A549 (cell line): ENCODE results near the gene HSPBAP1. TPM values are rescaled to one million over a fixed set of nuclear protein-coding genes. Genes with fewer than 3 reads are reported as not detected.

ENCODE experiments used
- ATAC-seq, 2 experiments: fragments of 200-7000 bp in 1 of 2; fragments of >200 bp in 1 of 2; cut with Nextera tagmentation in 1 of 2; cut with Tn5 transposase in 1 of 2; 3 replicates each; pipeline versions ENCODE4 v1.8.0 to v1.9.1; 2018 to 2020; ENCODE audit warnings: mild to moderate bottlenecking in 1 of 2, moderate library complexity in 1 of 2
- CTCF ChIA-PET: fragments of 300-600 bp; sonication (Branson Sonifier 250); formaldehyde crosslinking; extraction: SDS; loops from one replicate; lab custom pipeline; 2021; ENCODE audit warnings: antibody characterized with exemption, inconsistent platforms; lab: Yijun Ruan, JAX
- POLR2A ChIA-PET: fragments of 350-600 bp; formaldehyde crosslinking; extraction: SDS; loops from one replicate; lab custom pipeline; 2021; ENCODE audit warnings: antibody characterized with exemption, inconsistent platforms; lab: Yijun Ruan, JAX
- DNase-seq, 2 experiments: peaks; one replicate each; pipeline versions ENCODE4 v3.0.0 to v3.0.0-alpha.2; 2011 to 2016; ENCODE audit warnings: low read depth in 1 of 2, low spot score in 1 of 2
- FAIRE-seq: peaks from 2 replicates; lab custom pipeline; 2011; peaks lifted over from hg19 to GRCh38; lab: Jason Lieb, UNC
- H3K27ac ChIP-seq, 2 experiments: fragments of >200 bp; sonication (Bioruptor Twin); formaldehyde crosslinking; 3 replicates each; pipeline ENCODE4 v1.5.1; 2016 to 2017
- H3K4me1 ChIP-seq: fragments of >200 bp; sonication (Bioruptor Twin); formaldehyde crosslinking; 3 replicates; pipeline ENCODE4 v1.6.1; 2016
- H3K4me2 ChIP-seq: fragments of >200 bp; sonication (Bioruptor Twin); formaldehyde crosslinking; 3 replicates; pipeline ENCODE4 v1.6.1; 2016
- H3K4me3 ChIP-seq: fragments of >200 bp; sonication (Bioruptor Twin); formaldehyde crosslinking; 3 replicates; pipeline ENCODE4 v1.5.1; 2016
- H3K9me3 ChIP-seq: fragments of >200 bp; sonication (Bioruptor Twin); formaldehyde crosslinking; 3 replicates; pipeline ENCODE4 v1.6.1; 2016
- BHLHE40 ChIP-seq: IDR thresholded peaks from 2 replicates; pipeline ENCODE4 v1.6.1; 2012; ENCODE audit warnings: low read depth, low read length, inconsistent platforms
- CBX2 ChIP-seq: fragments of 200-600 bp; sonication (generic); IDR thresholded peaks from 2 replicates; pipeline ENCODE4 v1.6.1; 2016; ENCODE audit warnings: low read depth, mild to moderate bottlenecking, borderline replicate concordance
- CBX8 ChIP-seq: fragments of 200-600 bp; sonication (generic); IDR thresholded peaks from 2 replicates; pipeline ENCODE4 v1.6.1; 2016
- CHD2 ChIP-seq: fragments of 150-350 bp; IDR thresholded peaks from 2 replicates; pipeline ENCODE4 v1.6.1; 2014; ENCODE audit warnings: low read length; ENCODE audit not compliant: partially characterized antibody
- EHF ChIP-seq: fragments of 250-450 bp; sonication (Bioruptor Pico); IDR thresholded peaks from 2 replicates; pipeline ENCODE4 v1.5.0; 2020; ENCODE audit warnings: mild to moderate bottlenecking
- EHMT2 ChIP-seq: fragments of 200-600 bp; sonication (generic); IDR thresholded peaks from 2 replicates; pipeline ENCODE4 v1.6.1; 2016; ENCODE audit warnings: antibody characterized with exemption, low read depth, mild to moderate bottlenecking, moderate library complexity
- ELK1 ChIP-seq: fragments of 150-350 bp; IDR thresholded peaks from 2 replicates; pipeline ENCODE4 v1.6.1; 2014; ENCODE audit warnings: low read depth, mild to moderate bottlenecking, low read length
- FOSB ChIP-seq: fragments of 250-450 bp; sonication (Bioruptor Pico); IDR thresholded peaks from 2 replicates; pipeline ENCODE4 v1.5.0; 2020; ENCODE audit warnings: mild to moderate bottlenecking, moderate library complexity
- FOXS1 ChIP-seq: fragments of 250-450 bp; sonication (Bioruptor Pico); IDR thresholded peaks from 2 replicates; pipeline ENCODE4 v1.5.0; 2020; ENCODE audit warnings: mild to moderate bottlenecking, moderate library complexity
- HOXB13 ChIP-seq: fragments of 250-450 bp; sonication (Bioruptor Pico); IDR thresholded peaks from 2 replicates; pipeline ENCODE4 v1.5.0; 2020; ENCODE audit warnings: low read depth, mild to moderate bottlenecking, moderate library complexity
- JUNB ChIP-seq: fragments of >200 bp; sonication (Bioruptor Twin); formaldehyde crosslinking; IDR thresholded peaks from 2 replicates; pipeline ENCODE4 v1.6.1; 2016
- KDM1A ChIP-seq: fragments of 200-600 bp; sonication (generic); IDR thresholded peaks from 2 replicates; pipeline ENCODE4 v1.6.1; 2016; ENCODE audit warnings: low read depth, mild to moderate bottlenecking
- KDM5A ChIP-seq: fragments of 200-600 bp; sonication (generic); IDR thresholded peaks from 2 replicates; pipeline ENCODE4 v1.6.1; 2016; ENCODE audit warnings: antibody characterized with exemption, mild to moderate bottlenecking
- NFE2L2 ChIP-seq: fragments of 150-350 bp; conservative IDR thresholded peaks from 2 replicates; pipeline ENCODE4 v1.6.1; 2014; ENCODE audit warnings: low read length
- RCOR1 ChIP-seq: fragments of 150-350 bp; IDR thresholded peaks from 2 replicates; pipeline ENCODE4 v1.6.1; 2014; ENCODE audit warnings: antibody characterized with exemption, low read length, low read depth
- RFX5 ChIP-seq: fragments of 450-650 bp; IDR thresholded peaks from 2 replicates; pipeline ENCODE4 v1.7.1; 2014; ENCODE audit warnings: antibody characterized with exemption, mild to moderate bottlenecking, moderate library complexity
- ZSCAN20 ChIP-seq: fragments of 250-450 bp; sonication (Bioruptor Pico); IDR thresholded peaks from 2 replicates; pipeline ENCODE4 v1.8.0; 2022; ENCODE audit warnings: mild to moderate bottlenecking, moderate library complexity
- WGBS: methylation state at CpG from one replicate; pipeline ENCODE4 v1.1.6; 2017; ENCODE audit errors: missing lambda C conversion rate; 5-methylcytosine and 5-hydroxymethylcytosine counted together
- polyA plus RNA-seq, 4 experiments: library from polyadenylated mRNA; depleted of rRNA in 3 of 4; stranded (reverse); fragments of >200 nt; fragmentation: RNase III in 1 of 4; extraction: RNeasy Plus Mini Kit Qiagen cat#74134 plus additional on column Dnase treatment in 1 of 4; gene quantifications; 2 replicates in 3 of 4; 3 replicates in 1 of 4; pipeline ENCODE4 v1.2.3, GENCODE V29; 2011 to 2017
- TF ChIP-seq, protein P1 (sequence below): IDR thresholded peaks from 2 replicates; pipeline ENCODE4 v1.6.1; 2012
- TF ChIP-seq, protein P2 (sequence below): fragments of 200-600 bp; sonication (generic); IDR thresholded peaks from 2 replicates; pipeline ENCODE4 v1.6.1; 2016; ENCODE audit warnings: antibody characterized with exemption, mild to moderate bottlenecking, moderate library complexity
- TF ChIP-seq, protein P3 (sequence below): fragments of >200 bp; sonication (Bioruptor Twin); formaldehyde crosslinking; IDR thresholded peaks from 3 replicates; pipeline ENCODE4 v1.6.1; 2016

Gene HSPBAP1
- polyA plus RNA-seq, 2 of the 4 experiments (the other 2 are of a cell fraction), result 6.3 to 9.2 TPM

DNA sequence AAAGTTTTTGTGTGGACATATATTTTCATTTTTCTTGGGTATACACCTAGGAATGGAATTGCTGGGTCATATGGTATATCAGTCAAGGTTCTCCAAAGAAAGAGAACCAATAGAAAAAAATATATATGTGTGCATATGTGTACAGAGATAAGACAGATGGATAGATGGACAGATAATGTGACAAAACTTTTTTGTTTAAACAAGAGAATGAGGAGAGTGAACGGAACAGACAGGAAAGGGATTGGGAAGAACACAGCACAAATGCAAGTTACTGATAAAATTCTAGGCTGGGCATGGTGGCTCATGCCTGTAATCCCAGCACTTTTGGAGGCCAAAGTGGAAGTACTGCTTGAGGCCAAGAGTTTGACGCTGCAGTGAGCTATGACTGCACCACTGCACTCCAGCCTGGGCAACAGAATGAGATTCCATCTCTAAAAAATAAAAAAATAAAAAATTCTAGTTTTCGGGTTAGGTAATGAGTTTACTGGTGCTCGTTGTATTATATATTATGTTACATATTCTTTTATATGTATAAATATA, 50.0 kb downstream of the HSPBAP1 start:
- Histone ChIP-seq H3K4me1 (peaks cover 16% of the 10 kb centered on the region), H3K4me3 (no peak overlapping the region), H3K9me3 (no peaks in the 10 kb centered on the region), H3K4me2 (no peak overlapping the region), H3K27ac (no peak overlapping the region)
- ChIA-PET POLR2A (no interaction called here), CTCF (interaction anchor here (2.4 kb wide), 1 partner anchor 12 kb away, joined by 15 read pairs; no protein-coding TSS in a partner anchor)
- TF ChIP-seq BHLHE40 (no peak), FOSB (CRISPR knock-in tag) (no peak), JUNB (no peak), KDM5A (no peak), ZSCAN20 (no peak), KDM1A (no peak), EHF (CRISPR knock-in tag) (no peak), NFE2L2 (no peak), CBX2 (no peak), CHD2 (no peak), ELK1 (no peak), CBX8 (no peak), RCOR1 (no peak)
- TF ChIP-seq, protein P1, sequence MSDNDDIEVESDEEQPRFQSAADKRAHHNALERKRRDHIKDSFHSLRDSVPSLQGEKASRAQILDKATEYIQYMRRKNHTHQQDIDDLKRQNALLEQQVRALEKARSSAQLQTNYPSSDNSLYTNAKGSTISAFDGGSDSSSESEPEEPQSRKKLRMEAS, result no peak
- FAIRE-seq (no peak), ATAC-seq (no peak), DNase-seq (no peak)
- 84% methylated on average over 4 of the region's 4 CpGs for WGBS

- Histone ChIP-seq H3K4me2 (no peak overlapping the region), H3K4me3 (no peak overlapping the region), H3K9me3 (no peaks in the 10 kb centered on the region), H3K27ac (no peak overlapping the region), H3K4me1 (peaks cover 16% of the 10 kb centered on the region)
- ChIA-PET CTCF (interaction anchor here (0.6 kb wide), 1 partner anchor 1060 kb away, joined by 3 read pairs; no protein-coding TSS in a partner anchor), POLR2A (no interaction called here)
- TF ChIP-seq EHMT2 (no peak), HOXB13 (CRISPR knock-in tag) (no peak), FOXS1 (CRISPR knock-in tag) (no peak), RFX5 (no peak)
- TF ChIP-seq, protein P2, sequence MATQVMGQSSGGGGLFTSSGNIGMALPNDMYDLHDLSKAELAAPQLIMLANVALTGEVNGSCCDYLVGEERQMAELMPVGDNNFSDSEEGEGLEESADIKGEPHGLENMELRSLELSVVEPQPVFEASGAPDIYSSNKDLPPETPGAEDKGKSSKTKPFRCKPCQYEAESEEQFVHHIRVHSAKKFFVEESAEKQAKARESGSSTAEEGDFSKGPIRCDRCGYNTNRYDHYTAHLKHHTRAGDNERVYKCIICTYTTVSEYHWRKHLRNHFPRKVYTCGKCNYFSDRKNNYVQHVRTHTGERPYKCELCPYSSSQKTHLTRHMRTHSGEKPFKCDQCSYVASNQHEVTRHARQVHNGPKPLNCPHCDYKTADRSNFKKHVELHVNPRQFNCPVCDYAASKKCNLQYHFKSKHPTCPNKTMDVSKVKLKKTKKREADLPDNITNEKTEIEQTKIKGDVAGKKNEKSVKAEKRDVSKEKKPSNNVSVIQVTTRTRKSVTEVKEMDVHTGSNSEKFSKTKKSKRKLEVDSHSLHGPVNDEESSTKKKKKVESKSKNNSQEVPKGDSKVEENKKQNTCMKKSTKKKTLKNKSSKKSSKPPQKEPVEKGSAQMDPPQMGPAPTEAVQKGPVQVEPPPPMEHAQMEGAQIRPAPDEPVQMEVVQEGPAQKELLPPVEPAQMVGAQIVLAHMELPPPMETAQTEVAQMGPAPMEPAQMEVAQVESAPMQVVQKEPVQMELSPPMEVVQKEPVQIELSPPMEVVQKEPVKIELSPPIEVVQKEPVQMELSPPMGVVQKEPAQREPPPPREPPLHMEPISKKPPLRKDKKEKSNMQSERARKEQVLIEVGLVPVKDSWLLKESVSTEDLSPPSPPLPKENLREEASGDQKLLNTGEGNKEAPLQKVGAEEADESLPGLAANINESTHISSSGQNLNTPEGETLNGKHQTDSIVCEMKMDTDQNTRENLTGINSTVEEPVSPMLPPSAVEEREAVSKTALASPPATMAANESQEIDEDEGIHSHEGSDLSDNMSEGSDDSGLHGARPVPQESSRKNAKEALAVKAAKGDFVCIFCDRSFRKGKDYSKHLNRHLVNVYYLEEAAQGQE, result no peak
- TF ChIP-seq, protein P3, sequence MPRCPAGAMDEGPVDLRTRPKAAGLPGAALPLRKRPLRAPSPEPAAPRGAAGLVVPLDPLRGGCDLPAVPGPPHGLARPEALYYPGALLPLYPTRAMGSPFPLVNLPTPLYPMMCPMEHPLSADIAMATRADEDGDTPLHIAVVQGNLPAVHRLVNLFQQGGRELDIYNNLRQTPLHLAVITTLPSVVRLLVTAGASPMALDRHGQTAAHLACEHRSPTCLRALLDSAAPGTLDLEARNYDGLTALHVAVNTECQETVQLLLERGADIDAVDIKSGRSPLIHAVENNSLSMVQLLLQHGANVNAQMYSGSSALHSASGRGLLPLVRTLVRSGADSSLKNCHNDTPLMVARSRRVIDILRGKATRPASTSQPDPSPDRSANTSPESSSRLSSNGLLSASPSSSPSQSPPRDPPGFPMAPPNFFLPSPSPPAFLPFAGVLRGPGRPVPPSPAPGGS, result no peak
- FAIRE-seq, result no peak
- no peak for DNase-seq
- ATAC-seq, result no peak
Measured at GRCh38 chr3:122742234-122742633, 51.4 kb downstream of the HSPBAP1 start.
